HS-27A (cell line): ENCODE measurements around the gene MOCS2.

ENCODE experiments used
- DNase-seq: peaks from one replicate; pipeline ENCODE4 v3.0.0-alpha.2; 2012; ENCODE audit warnings: low read depth, missing footprints

MOCS2 gene

DNA sequence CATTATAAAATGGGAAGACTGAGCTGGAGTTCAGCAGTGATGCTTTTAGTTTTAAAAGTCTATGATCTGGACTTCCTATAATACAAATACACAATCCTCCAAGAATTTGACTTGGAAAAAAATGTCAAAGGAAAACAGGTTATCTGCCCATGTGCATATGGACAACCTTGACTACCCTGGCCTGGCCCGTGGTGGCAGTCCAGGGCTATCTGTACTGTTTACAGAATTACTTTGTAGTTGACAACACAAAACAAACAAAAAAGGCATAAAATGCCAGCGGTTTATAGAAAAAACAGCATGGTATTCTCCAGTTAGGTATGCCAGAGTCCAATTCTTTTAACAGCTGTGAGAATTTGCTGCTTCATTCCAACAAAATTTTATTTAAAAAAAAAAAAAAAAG, 17.3 kb downstream of the MOCS2 start:
- no peak for DNase-seq

DNA sequence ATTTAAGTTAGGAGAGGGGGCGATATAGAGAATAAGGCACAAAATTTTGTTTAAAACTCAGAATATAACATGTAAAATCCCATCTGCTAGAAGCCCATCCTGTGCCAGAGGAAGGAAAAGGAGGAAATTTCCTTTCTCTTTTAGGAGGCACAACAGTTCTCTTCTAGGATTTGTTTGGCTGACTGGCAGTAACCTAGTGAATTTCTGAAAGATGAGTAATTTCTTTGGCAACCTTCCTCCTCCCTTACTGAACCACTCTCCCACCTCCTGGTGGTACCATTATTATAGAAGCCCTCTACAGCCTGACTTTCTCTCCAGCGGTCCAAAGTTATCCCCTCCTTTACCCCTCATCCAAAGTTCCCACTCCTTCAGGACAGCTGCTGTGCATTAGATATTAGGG, 18.3 kb downstream of the MOCS2 start:
- peak; percentile 40 for DNase-seq

DNA sequence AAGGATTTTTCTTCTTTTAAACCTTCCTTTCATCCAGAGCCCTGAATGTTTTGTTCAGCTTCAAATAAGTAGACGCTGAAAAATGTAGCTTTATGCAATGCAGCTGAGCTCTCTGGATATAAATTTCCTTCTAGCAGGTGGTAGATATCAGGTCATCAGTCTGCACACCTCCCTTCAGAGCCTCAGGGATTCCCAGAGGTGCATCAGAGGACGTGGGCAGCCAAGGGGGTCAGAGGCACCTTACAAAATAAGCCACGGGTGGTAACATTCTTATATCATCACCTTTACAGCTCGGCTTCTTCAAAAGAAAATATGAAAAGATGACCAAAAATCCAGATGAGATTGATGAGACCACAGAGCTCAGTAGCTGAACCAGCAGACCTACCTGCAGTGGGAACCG, 19.3 kb downstream of the MOCS2 start:
- DNase-seq, result no peak

DNA sequence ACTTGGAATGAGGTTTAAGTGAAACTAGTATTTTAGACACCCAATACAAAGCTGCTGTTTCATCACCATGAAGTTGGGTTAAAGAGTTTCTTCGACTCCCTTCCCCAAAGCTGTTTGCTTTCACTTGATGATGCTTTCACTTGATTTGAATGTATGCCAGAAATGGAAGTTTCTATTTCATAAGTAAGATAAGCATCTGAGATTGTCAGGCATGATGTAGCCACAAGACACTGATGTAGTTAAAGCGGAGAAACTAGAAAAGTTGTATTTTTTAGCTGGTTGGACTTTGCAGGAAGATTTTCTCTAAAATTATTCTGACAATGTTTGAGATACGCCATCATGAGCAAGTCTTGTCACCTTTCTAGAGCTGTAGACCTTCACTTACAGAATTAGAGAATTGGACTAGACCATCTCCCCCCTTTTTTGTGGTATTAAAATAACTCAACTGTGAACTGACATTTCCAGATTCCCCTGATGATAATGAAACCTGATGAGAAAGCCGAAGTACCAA, 20.0 kb downstream of the MOCS2 start:
- no peak for DNase-seq

DNA sequence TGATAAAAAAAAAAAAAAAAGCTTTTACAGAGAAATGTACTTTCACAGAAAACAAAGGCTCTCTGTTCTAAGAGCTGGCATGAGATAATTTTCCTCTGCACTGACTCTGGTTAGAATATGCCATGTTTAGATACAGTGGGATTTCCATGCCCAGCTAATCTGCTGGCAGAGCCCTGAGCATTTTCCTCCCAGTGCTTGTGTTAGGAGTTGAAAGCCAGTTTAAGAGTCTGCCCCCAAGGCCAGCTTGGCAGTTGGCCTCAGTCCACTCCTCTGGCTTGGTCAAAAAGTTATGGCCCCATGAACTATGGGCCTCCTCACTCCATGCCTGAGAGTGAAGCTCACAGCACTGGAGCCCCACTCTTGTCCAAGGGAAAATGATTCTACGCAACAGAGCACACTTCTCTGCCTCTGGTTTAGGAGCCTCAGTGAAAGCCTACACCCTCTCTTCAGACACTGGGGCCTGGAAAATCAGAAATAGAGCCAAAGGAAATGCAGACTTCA, 21.9 kb downstream of the MOCS2 start:
- DNase-seq, result no peak

DNA sequence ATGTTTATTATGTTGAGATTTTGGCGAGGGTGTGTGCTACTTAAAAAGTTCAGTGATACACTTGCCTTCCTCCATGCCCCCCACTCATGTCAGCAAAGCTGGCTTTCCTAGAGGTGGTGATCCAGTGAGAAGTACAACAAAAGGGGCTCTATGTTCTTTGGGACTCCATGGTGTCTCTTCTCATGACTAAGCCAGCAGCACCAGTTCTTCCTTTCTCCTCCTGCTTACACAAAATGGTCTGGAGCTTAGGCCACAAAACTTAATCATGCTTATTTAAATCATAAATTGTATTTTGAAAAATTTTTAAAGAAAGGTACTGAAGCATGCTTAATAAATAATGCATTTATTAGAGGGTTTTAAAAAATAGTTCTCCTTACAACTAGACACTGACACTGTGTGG, 22.4 kb downstream of the MOCS2 start:
- DNase-seq, result no peak

DNA sequence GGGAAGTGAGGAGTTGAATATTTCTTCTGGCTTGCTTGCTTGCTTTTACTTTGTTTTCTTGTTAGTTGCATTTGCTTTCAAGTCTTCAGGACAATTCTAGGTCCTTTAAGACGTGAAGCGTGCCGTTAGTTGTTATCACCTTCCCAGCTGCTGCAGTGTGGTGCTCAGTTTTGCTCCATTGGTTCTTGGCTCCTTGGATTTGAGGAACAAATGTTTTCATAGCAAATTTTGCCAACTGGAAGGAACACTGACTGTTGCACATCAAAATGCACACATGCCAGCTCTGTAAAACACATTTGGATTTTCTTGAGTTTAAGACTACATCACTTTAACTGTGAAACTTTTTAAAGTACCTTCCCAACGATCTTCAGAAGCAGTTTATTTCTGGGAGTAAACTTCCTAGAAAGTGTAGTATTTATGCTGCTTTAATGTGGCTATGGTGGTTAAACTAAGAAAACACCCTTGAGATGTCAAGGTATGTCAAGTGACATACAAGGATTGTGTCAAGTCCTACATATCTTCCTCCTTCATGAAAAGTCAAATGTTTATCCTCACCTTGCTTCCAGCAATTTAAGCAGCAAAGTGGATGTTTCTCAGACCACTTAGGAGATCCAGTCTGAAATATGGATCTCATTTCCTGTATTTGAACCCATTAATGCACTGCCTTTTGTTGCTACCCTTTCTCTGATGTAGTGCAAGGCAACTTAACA, 24.9 kb downstream of the MOCS2 start:
- no peak for DNase-seq

DNA sequence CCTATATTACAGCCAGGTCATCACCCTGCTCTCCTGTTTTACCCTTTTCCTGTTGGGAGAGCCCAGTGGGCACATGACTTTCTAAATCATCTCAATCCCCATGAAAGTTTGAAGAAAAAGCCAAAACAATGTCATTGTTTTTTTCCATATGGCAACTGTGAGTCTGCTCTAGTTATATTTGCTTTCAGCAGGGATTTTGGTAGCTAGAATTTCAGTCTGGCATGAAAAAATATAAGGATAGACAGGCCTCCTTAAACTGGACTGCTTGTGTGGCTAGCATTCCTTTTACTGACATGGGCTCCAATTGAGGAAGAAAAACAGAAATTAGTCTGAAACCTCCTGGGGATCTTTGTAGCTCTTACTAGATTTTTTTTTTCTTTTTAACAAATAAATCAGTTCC, 25.6 kb downstream of the MOCS2 start:
- no peak for DNase-seq

DNA sequence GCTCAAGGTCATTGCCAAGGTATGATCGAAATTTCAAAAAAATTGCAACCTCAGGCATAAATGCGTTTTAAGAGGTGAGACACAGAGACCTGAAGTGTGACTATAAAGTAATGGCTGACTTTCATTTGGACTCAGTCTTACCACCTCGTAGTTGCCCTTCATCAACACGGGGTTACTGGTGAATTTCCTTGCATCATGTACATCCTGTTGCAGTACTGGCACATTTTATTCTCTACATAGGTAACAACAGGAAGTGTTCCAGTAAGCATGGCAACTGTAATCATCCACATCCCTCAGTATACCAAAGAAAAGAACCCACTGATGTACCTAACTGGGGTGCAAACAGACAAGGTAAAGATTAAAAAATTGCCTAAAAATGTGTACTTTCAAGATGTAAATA, 29.3 kb downstream of the MOCS2 start:
- DNase-seq, result no peak

DNA sequence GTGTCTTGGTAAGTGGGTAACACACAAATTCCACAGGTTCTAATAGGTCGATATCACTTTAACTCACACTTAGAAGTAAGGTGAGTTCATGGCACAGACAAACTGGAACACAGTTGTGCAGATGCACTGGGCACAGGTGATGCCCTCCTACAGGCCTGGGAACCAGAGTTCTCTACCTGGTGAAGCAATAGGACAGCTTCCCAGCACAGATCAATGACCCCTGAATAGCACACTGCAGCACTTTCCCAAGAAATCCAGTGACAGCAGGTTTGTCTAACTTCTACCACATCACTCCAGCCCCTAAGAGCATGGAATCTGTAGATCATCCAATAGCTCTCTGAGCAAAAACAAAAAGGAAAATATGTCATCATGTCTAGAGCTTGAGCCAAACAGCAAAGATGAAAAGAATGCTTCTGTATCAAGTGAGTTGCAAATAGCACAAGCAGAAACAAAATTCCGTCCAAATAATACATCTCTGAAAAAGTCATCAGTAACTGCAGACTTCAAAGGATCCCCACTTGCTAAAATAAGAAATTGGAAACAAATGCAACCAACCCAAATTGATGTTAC, 33.5 kb downstream of the MOCS2 start:
- DNase-seq, result no peak

DNA sequence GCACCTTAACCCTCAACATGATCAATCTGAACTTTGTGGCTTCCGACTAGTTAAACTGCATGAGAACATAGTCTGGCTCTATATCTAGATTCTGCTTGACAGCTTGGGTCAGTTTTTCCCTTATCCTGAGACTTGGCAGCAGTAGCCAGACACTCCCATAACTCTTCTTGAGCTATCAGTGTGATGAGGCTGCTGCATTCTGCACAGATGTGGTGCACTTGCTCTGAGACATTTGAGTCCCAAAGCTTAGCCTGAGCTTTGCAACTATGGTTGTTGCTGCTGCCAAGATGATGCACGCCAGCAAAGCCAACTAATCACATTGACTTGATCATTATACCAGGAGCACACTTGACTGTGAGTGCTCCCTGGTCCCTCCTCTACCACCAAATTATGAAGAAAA, 36.2 kb downstream of the MOCS2 start:
- no peak for DNase-seq

DNA sequence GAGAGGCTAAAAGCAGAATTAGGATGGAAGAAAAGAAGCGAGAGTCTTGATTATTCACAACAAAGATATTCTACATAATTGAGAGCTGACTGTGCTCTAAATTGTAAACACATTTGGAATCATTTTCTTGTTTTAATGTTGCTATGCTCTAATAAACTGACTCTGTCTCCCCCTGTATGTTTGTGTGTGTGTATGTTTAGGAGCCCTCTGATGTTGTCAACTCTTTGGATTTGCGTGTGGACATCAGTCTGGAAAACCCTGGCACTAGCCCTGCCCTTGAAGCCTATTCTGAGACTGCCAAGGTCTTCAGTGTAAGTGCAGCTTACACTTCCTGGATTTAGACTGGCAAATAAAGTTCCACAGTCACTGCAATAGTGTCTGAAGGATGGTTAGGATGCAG, 37.8 kb downstream of the MOCS2 start:
- DNase-seq, result no peak

DNA sequence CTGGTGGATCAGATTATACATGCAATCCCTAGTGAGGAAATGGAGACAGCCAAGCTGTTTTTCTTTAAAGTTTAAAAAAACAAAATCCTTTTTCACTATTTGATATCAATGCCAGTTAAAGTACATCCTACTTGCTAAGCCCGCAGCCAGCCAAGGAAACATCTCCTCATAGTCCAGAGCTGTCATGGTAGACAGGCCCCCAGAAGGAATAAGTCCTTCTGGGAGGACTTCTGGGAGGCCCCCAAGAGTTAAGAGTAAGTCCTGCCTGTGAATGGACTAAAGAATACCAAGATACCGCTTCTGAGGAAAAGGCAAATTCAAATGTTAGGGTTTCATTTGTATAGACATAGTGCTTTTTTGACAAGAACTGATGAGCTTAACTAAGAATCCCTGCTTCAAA, 38.3 kb downstream of the MOCS2 start:
- DNase-seq, result no peak

DNA sequence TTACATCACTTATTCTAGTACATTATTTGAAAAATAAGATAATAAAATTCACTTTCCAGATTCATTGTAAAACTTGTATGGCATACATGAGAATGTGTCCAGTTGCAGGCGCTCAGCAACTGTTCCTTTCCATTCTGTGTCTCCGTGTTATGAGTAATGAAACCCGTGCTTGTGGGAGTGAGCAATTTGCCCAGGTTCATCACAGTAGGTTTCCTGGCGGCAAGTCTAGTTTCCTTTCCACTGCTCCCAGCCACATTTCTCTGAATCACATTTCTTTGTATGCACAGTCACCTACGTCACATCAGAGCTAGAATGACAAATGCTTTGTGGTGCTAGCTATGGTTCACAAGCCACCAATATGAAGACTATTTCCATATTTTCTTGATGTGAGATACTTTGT, 39.9 kb downstream of the MOCS2 start:
- no peak for DNase-seq

DNA sequence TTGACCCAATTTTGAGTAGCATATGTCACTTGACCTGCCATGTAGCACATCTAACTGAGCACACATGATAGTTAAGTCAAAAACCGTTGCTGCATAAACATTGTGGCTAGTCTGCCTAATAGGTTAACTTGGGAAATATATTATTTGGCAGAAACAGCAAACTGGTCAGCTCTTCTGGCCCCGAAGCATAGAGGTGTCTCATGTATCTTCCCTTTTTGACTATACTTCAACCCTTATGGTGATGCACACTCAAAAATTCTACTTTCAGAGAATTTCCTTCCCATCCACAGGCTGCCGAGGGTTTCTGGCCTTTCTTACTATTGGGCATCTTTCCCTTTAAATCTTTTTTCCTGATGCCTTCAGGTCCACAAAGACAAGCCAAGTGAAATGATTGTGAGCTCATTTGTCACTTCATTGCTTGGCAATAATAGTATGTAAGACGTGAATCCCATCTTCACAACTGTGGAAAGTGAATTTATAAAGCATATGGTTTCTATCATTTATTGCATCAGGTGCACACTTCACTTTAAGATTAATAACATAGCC, 41.2 kb downstream of the MOCS2 start:
- DNase-seq, result no peak

DNA sequence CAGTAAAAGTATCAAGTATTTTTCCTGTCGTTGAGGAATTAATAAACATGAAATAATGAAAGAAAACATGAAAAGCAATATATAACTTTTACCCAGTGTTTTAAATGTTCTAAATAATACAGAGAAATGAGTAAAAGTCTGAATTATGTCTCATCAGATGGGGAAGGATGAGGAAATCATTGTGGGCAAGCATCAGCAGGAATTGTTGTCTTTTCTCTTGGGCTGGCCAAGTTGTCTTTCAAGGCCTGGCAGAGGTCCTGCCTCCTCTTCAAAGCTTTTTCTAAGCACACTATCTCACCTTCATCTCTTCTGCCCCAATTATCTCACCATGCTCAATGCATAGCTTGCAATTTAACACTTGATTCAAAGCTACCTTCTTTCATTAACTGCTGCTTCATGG, 41.9 kb downstream of the MOCS2 start:
- no peak for DNase-seq

DNA sequence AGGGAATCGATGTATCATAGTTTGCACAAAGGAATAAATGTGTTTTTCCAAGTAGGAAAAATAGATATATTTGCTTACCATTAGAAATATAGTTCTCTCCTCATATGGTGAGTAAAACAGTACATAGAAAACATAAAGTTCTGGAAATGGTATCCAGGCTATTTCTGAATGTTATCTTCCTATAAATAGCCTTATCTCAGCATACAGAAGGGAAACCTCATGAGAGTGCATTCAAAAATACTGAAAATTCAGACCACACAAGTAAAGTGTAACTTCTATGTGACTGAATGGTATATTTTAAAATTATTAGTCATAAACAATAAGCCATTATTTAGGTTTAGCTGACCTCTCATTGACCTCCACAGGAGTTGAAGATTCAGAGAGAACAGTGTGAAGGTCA, 43.5 kb downstream of the MOCS2 start:
- DNase-seq, result no peak

DNA sequence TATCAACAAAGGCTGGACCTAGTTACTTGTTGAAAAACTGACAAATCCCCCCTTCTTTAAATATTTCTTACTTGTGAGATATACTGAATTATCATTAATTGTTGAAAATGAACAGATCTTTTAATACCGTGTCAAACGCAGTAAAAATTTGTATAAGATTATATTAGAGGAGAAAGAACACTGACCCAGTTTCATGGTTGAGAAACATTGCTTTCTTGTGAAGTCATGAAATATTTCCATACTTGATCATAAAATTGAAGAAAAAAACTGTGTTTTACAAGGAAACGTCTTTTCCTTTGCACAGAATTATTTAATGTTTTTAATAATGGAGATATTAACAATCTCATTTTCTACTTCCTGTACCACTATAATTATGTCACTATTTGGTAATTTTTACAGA, 45.8 kb downstream of the MOCS2 start:
- no peak for DNase-seq

DNA sequence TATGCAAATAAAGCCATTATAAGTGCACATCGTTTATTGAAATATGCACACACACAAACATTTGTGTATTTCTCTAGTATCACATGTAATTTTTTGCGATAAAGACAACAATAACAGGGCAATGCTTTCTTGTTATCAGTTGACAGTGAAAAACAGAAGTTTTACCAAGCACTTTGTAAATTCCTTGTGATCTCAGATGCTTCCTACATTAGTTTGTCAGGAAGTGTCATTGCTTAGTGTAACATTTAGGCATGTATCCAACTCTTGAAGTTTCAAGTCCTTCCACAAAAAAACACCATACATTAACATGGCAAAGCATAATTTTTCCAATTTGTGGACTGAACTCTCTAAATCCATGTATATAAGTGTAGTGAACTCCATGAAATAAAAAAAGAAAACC, 46.4 kb downstream of the MOCS2 start:
- DNase-seq, result no peak

DNA sequence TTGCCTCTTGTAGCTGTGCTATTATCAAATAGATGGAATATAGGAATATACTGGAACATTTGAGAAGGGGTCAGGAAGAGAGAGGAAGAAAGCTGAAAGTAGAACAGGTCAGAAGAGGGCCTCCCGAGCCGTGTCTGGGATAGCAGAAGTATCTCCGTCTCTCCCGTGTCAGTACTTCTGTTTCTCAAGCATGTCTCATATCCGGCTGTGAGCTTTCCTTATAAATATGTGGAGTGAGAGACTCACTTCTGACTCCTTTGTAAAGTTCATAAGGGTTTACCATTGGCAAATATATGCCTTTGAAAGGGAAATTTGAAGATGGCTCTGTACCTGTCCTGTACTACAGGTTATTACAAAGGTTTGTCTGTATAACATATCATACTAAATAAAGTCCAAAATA, 50.3 kb downstream of the MOCS2 start:
- no peak for DNase-seq

DNA sequence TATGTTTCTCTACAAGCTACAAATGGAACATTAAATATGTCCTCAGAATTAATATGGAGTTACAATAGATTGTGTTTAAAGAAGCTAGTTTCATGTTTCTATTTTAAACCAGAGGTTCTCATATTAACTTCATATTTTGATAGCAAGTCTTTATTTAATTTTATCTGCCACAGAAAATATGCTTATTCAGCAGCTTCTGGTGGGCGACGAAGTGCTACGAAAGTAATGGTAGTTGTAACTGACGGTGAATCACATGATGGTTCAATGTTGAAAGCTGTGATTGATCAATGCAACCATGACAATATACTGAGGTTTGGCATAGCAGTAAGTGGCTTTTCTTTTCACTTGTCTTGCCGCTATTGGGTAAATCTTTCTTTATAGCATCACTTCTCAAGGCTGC, 54.2 kb downstream of the MOCS2 start:
- no peak for DNase-seq

DNA sequence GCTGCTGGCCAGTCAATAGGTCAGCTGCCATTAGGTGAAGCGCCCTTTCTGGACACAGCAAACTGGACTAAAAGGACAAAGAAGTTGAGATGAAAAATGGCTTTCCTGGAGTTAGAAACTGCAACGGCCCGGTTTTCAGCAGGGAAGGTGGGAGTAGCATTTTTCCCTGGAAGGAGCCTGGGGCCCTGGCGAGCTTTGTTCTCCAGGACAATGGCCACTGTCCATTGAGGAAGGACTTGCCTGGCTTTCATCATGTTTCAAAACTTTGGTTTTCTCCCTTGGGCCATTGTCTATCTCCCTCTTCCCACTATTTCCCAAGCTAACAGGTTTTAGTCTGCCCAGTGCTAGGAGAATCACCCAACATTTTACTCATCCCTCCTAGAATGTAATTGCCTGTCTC, 56.2 kb downstream of the MOCS2 start:
- DNase-seq, result no peak

DNA sequence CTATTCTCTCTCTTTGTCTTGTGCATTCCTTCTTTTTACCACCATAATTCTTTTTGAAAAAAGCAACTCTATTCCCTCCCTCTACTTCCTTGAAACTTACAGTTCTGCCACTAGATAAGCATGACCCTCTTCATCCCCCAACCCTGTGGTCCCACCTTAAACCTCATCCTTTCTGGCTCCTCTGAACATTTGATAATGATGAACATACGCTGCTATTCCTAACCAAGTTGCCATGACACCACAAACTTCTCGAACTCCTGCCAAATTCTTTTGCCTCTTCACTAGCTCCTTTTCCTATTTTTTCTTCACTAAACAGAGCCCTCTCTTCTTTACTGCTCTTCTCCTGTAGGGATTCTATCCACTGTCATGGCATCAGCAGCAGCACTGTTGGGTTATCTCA, 57.1 kb downstream of the MOCS2 start:
- DNase-seq, result no peak

DNA sequence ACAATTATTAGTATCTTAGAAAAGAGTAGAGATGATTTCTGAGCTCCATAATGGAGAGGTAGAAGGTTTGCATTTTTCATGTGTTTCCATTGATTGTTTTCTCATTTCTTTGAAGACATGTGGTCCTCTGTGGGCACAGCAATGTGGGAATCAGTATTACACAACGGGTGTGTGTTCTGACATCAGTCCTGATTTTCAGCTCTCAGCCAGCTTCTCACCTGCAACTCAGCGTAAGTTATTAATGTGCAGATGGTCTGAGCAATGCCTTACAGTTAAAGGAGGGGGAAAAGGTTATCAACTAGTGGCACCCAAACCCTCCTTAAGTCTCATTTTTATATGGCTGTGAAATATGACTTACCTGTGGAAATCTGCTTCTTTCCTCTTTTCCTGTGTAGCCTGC, 61.3 kb downstream of the MOCS2 start:
- DNase-seq, result no peak
